Measurements from ENCODE around the gene IRF4.

The IRF4 gene

GRCh38 chr6:353642-354614 lies 37.6 kb upstream of the IRF4 start:
- TF ChIP-seq CTCF (IDR thresholded peaks at IDR 0.05; ENCODE audit: low read depth, low read length, missing control alignments): no peak
- H3K4me3 ChIP-seq (replicated peaks; ENCODE audit: low read depth, low read length): no peak overlapping the region
- no peak for DNase-seq (ENCODE audit: extremely low read depth, low read depth)

- H3K4me3 ChIP-seq (replicated peaks; ENCODE audit: low read depth, low read length): no peak overlapping the region
- DNase-seq (ENCODE audit: extremely low read depth, low read depth): no peak
- no peak for TF ChIP-seq CTCF (IDR thresholded peaks at IDR 0.05; ENCODE audit: low read depth, low read length, missing control alignments)
Measured at GRCh38 chr6:354631-355280, 36.8 kb upstream of the IRF4 start.

- DNase-seq (ENCODE audit: extremely low read depth, low read depth): no peak
- no peak overlapping the region for H3K4me3 ChIP-seq (replicated peaks; ENCODE audit: low read depth, low read length)
- no peak for TF ChIP-seq CTCF (IDR thresholded peaks at IDR 0.05; ENCODE audit: low read depth, low read length, missing control alignments)
Measured at GRCh38 chr6:355373-356208, 36.0 kb upstream of the IRF4 start.

GRCh38 chr6:356828-357251 lies 34.7 kb upstream of the IRF4 start:
- DNase-seq (ENCODE audit: extremely low read depth, low read depth): no peak
- TF ChIP-seq CTCF (IDR thresholded peaks at IDR 0.05; ENCODE audit: low read depth, low read length, missing control alignments): no peak
- no peak overlapping the region for H3K4me3 ChIP-seq (replicated peaks; ENCODE audit: low read depth, low read length)

GRCh38 chr6:357261-357790 lies 34.2 kb upstream of the IRF4 start:
- TF ChIP-seq CTCF (IDR thresholded peaks at IDR 0.05; ENCODE audit: low read depth, low read length, missing control alignments): no peak
- H3K4me3 ChIP-seq (replicated peaks; ENCODE audit: low read depth, low read length): no peak overlapping the region
- DNase-seq (ENCODE audit: extremely low read depth, low read depth): no peak

GRCh38 chr6:357791-358341 lies 33.7 kb upstream of the IRF4 start:
- H3K4me3 ChIP-seq (replicated peaks; ENCODE audit: low read depth, low read length): no peak overlapping the region
- TF ChIP-seq CTCF (IDR thresholded peaks at IDR 0.05; ENCODE audit: low read depth, low read length, missing control alignments): no peak
- no peak for DNase-seq (ENCODE audit: extremely low read depth, low read depth)

All from HFF-Myc (cell line).